HepG2 (cell line): ENCODE results near the gene ACTR6. TPM values are rescaled to one million over a fixed set of nuclear protein-coding genes. Genes with fewer than 3 reads are reported as not detected.

ENCODE experiments used
- ATAC-seq: fragments of 200-7000 bp; cut with Tn5 transposase; 3 replicates; pipeline ENCODE4 v1.9.1; 2020; ENCODE audit warnings: mild to moderate bottlenecking, moderate library complexity
- BruUV-seq: library from RNA; stranded (reverse); fragments of 400-500 nt; replicated peaks from 2 replicates; lab custom pipeline; 2021; lab: Mats Ljungman, UMichigan
- CTCF ChIA-PET: fragments of 300-600 bp; formaldehyde crosslinking; extraction: SDS; loops from one replicate; lab custom pipeline; 2021; ENCODE audit warnings: low total read pairs, inconsistent platforms, low intra/inter-chr PET ratio; lab: Yijun Ruan, JAX
- POLR2A ChIA-PET: fragments of 350-600 bp; sonication (Branson Sonifier 250); formaldehyde crosslinking; loops from one replicate; lab custom pipeline; 2020; ENCODE audit warnings: antibody characterized with exemption, inconsistent platforms; lab: Yijun Ruan, JAX
- DNase-seq: peaks from one replicate; pipeline ENCODE4 v3.0.0-alpha.2; 2015; ENCODE audit warnings: low spot score
- FAIRE-seq: peaks from 3 replicates; lab custom pipeline; 2011; peaks lifted over from hg19 to GRCh38; lab: Jason Lieb, UNC
- H2AFZ ChIP-seq: one replicate; pipeline ENCODE4 v1.6.1; 2011; ENCODE audit warnings: low read length, inconsistent platforms
- H3K27ac ChIP-seq: fragments of 300-600 bp; 3 replicates; pipeline ENCODE4 v1.8.0; 2011; ENCODE audit warnings: mixed run types, mild to moderate bottlenecking, mixed read lengths, low read length, inconsistent platforms; ENCODE audit not compliant: insufficient read depth; ENCODE audit errors: extremely low read length
- H3K27me3 ChIP-seq, 2 experiments: fragments of 200-600 bp in 1 of 2; 2 replicates in 1 of 2; 3 replicates in 1 of 2; pipeline versions ENCODE4 v1.6.0 to v1.8.0; 2011; ENCODE audit warnings: low read length in 2 of 2, mild to moderate bottlenecking in 2 of 2, moderate library complexity in 2 of 2, inconsistent platforms in 1 of 2; ENCODE audit not compliant: insufficient read depth in 2 of 2, control insufficient read depth in 1 of 2
- H3K36me3 ChIP-seq, 2 experiments: fragments of 200-600 bp in 1 of 2; replicated peaks in 1 of 2; 2 replicates in 1 of 2; 3 replicates in 1 of 2; pipeline versions ENCODE4 v1.5.1 to v1.8.0; 2011; ENCODE audit warnings: low read length in 2 of 2, inconsistent platforms in 1 of 2; ENCODE audit not compliant: insufficient read depth in 2 of 2, control insufficient read depth in 1 of 2
- H3K4me1 ChIP-seq: 2 replicates; pipeline ENCODE4 v1.5.1; 2012; ENCODE audit warnings: low read length, inconsistent platforms; ENCODE audit not compliant: insufficient read depth
- H3K4me2 ChIP-seq: 2 replicates; pipeline ENCODE4 v1.6.0; 2011; ENCODE audit warnings: low read depth, low read length, inconsistent platforms
- H3K4me3 ChIP-seq, 3 experiments: fragments of 200-600 bp in 1 of 3; sonication (generic), shearing (Covaris generic) in 1 of 3; replicated peaks in 1 of 3; 2 replicates each; pipeline ENCODE4 v1.5.1; 2011 to 2016; ENCODE audit warnings: low read length in 3 of 3, inconsistent platforms in 2 of 3, low read depth in 2 of 3, mild to moderate bottlenecking in 2 of 3, control low read depth in 1 of 3, mixed read lengths in 1 of 3; ENCODE audit not compliant: insufficient read depth in 1 of 3
- H3K79me2 ChIP-seq: one replicate; pipeline ENCODE4 v1.6.1; 2011; ENCODE audit warnings: low read length, inconsistent platforms; ENCODE audit not compliant: insufficient read depth
- H3K9ac ChIP-seq: 2 replicates; pipeline ENCODE4 v1.6.0; 2011; ENCODE audit warnings: mild to moderate bottlenecking, low read depth, low read length, inconsistent platforms; ENCODE audit not compliant: insufficient read depth
- H3K9me3 ChIP-seq: 2 replicates; pipeline ENCODE4 v1.5.1; 2012; ENCODE audit warnings: mild to moderate bottlenecking, low read length
- H4K20me1 ChIP-seq: 2 replicates; pipeline ENCODE4 v1.6.0; 2011; ENCODE audit warnings: inconsistent platforms, mild to moderate bottlenecking, low read length, moderate library complexity; ENCODE audit not compliant: insufficient read depth
- KMT2A ChIP-seq: sonication (generic); formaldehyde crosslinking; IDR thresholded peaks from 2 replicates; pipeline ENCODE4 v1.4.0; 2020; ENCODE audit warnings: missing genetic modification reagents
- MTA1 ChIP-seq: sonication (generic); formaldehyde crosslinking; IDR thresholded peaks from 2 replicates; pipeline ENCODE4 v1.4.0; 2020; ENCODE audit warnings: missing genetic modification reagents, mild to moderate bottlenecking, borderline replicate concordance
- MXD4 ChIP-seq: IDR thresholded peaks from 2 replicates; pipeline ENCODE4 v1.6.1; 2016; ENCODE audit warnings: mild to moderate bottlenecking, missing biosample characterization, missing genetic modification reagents
- NCOA1 ChIP-seq: sonication (generic); formaldehyde crosslinking; IDR thresholded peaks from 2 replicates; pipeline ENCODE4 v1.9.0; 2021; ENCODE audit warnings: missing genetic modification reagents
- NFE2 ChIP-seq: sonication (generic); formaldehyde crosslinking; IDR thresholded peaks from 2 replicates; pipeline ENCODE4 v1.4.0; 2020; ENCODE audit warnings: missing genetic modification reagents
- NFE2L2 ChIP-seq: fragments of 150-350 bp; IDR thresholded peaks from 2 replicates; pipeline ENCODE4 v1.6.1; 2014; ENCODE audit warnings: low read length
- SNAI1 ChIP-seq: sonication (generic); formaldehyde crosslinking; IDR thresholded peaks from 2 replicates; pipeline ENCODE4 v1.5.0; 2020; ENCODE audit warnings: mild to moderate bottlenecking, missing genetic modification reagents, borderline replicate concordance
- U2AF2 ChIP-seq: fragments of 200-400 bp; formaldehyde crosslinking; IDR thresholded peaks from 2 replicates; pipeline ENCODE4 v1.6.1; 2017; ENCODE audit warnings: low read depth, mild to moderate bottlenecking, low read length
- ZNF224 ChIP-seq: sonication (generic); formaldehyde crosslinking; IDR thresholded peaks from 2 replicates; pipeline ENCODE4 v1.5.0; 2020; ENCODE audit warnings: mild to moderate bottlenecking, missing genetic modification reagents
- ZNF766 ChIP-seq: sonication (generic); formaldehyde crosslinking; IDR thresholded peaks from 2 replicates; pipeline ENCODE4 v1.5.0; 2020; ENCODE audit warnings: missing genetic modification reagents, borderline replicate concordance
- ZNF879 ChIP-seq: sonication (generic); formaldehyde crosslinking; IDR thresholded peaks from 2 replicates; pipeline ENCODE4 v1.8.1; 2023; ENCODE audit warnings: missing genetic modification reagents
- WGBS: methylation state at CpG from one replicate; pipeline ENCODE4 v1.1.6; 2017; ENCODE audit warnings: low lambda C conversion rate; 5-methylcytosine and 5-hydroxymethylcytosine counted together
- in situ Hi-C: cut with HindIII; loops from 2 replicates; pipeline ENCODE4 v1.10.0; 2017; ENCODE audit warnings: low pct_unique_long_range_greater_than_20kb; ENCODE audit not compliant: extremely low pct_ligation_motif_present
- intact Hi-C: fragments of 100-400 bp; cut with micrococcal nuclease; formaldehyde crosslinking; loops from one replicate; pipeline ENCODE4 v1.10.0; 2022; ENCODE audit not compliant: unreplicated experiment
- polyA plus RNA-seq, 8 experiments: library from polyadenylated mRNA; depleted of rRNA in 3 of 8; stranded (reverse) in 7 of 8; unstranded in 1 of 8; fragments of >200 nt; fragmentation: Illumina TruSeq in 4 of 8; extraction: Trizol in 4 of 8; gene quantifications; 2 replicates each; pipeline versions ENCODE4 v1.2.1 to v1.2.3, GENCODE V29; 2011 to 2016; ENCODE audit warnings: low read depth in 4 of 8, missing spikeins in 1 of 8, mixed read lengths in 1 of 8; ENCODE audit not compliant: insufficient read depth in 1 of 8
- total RNA-seq, 5 experiments: library from RNA; depleted of rRNA; stranded (reverse); fragments of >200 nt; fragmentation: Illumina TruSeq; extraction: Trizol; gene quantifications; 2 replicates each; pipeline ENCODE4 v1.2.3, GENCODE V29; 2016; ENCODE audit warnings: low read depth in 1 of 5
- TF ChIP-seq, protein P1 (sequence below): fragments of 450-650 bp; IDR thresholded peaks from 2 replicates; pipeline ENCODE4 v1.6.1; 2016
- TF ChIP-seq, protein P2 (sequence below): sonication (generic); formaldehyde crosslinking; IDR thresholded peaks from 2 replicates; pipeline ENCODE4 v1.9.0; 2021; ENCODE audit warnings: missing genetic modification reagents, mild to moderate bottlenecking, borderline replicate concordance
- TF ChIP-seq, protein P3 (sequence below): sonication (generic); formaldehyde crosslinking; IDR thresholded peaks from 2 replicates; pipeline ENCODE4 v1.8.0; 2022; ENCODE audit warnings: missing genetic modification reagents, low read depth, mild to moderate bottlenecking, borderline replicate concordance

The ACTR6 gene
- total and polyA plus RNA-seq, 2 of the 13 experiments (the other 11 are each of a cell fraction or from before 2014, with no cell fraction given): 12.9 to 22.4 TPM

DNA sequence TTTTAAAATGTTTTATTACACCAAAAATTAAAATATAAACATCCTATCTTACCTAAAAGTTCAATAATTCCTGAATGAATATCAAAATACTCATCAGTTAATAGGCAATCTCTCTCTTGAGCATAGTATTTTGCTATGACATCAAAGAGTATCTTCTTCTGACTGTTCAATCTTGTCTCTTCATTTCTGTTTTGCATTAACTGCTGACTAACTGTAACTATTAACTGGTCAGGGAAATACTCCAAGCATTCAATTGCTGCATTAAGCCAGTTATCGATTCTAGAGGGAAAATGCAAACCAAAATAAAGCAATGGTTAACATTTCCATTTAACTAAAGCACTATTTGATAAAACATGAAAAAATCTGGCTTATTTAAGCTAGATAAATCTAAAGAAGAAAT lies 52.8 kb downstream of the ACTR6 start:
- no TSS peak for BruUV-seq
- CTCF ChIA-PET: no interaction called here
- FAIRE-seq (no peak), DNase-seq (no peak)
- Histone ChIP-seq H3K27ac (no peak overlapping the region), H3K4me2 (no peak overlapping the region), H4K20me1 (no peaks in the 10 kb centered on the region), H3K9ac (no peak overlapping the region), H3K36me3 (no peaks in the 10 kb centered on the region), H3K4me3 (no peak overlapping the region), H3K4me1 (peaks cover 24% of the 10 kb centered on the region)
- TF ChIP-seq NFE2 (CRISPR knock-in tag) (no peak), ZNF224 (CRISPR knock-in tag) (no peak), MTA1 (CRISPR knock-in tag) (no peak), MXD4 (CRISPR knock-in tag) (no peak), SNAI1 (no peak), U2AF2 (no peak), ZNF879 (CRISPR knock-in tag) (no peak)
- TF ChIP-seq, protein P1, sequence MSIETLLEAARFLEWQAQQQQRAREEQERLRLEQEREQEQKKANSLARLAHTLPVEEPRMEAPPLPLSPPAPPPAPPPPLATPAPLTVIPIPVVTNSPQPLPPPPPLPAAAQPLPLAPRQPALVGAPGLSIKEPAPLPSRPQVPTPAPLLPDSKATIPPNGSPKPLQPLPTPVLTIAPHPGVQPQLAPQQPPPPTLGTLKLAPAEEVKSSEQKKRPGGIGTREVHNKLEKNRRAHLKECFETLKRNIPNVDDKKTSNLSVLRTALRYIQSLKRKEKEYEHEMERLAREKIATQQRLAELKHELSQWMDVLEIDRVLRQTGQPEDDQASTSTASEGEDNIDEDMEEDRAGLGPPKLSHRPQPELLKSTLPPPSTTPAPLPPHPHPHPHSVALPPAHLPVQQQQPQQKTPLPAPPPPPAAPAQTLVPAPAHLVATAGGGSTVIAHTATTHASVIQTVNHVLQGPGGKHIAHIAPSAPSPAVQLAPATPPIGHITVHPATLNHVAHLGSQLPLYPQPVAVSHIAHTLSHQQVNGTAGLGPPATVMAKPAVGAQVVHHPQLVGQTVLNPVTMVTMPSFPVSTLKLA: no peak
- TF ChIP-seq, all 625 proteins: peak for 0
- POLR2A ChIA-PET: interaction anchor here (1.4 kb wide), 1 partner anchor 14 kb away, joined by 4 read pairs; the partner anchor contains the start of genes DEPDC4 and SCYL2
- H2AFZ ChIP-seq: no peak overlapping the region
- WGBS: 82% methylated on average over 1 of the region's 1 CpG
- intact Hi-C loops (no loop called here), in situ Hi-C loops (no loop called here)
- no peaks in the 10 kb centered on the region for H3K27me3 ChIP-seq
- no peak for ATAC-seq
- H3K9me3 ChIP-seq: no peaks in the 10 kb centered on the region
- no peaks in the 10 kb centered on the region for H3K79me2 ChIP-seq

DNA sequence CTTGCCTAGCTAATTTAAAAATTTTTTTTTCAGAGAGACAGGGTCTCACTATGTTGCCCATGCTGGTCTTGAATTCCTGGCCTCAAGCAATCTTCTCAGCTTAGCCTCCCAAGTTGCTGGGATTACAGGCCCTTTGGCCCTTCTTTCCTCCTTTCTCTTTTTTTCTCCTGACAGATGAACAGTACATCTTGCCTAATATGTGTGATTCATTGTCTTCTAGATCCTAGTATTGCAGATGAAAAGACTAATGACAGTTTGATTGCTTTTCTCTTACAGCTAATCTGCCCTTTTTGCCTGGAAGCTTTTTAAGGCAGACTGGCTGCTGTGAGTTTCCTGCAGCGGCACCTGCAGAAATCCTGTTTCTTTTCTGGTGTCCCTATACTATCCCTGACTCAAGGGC lies 54.3 kb downstream of the ACTR6 start:
- POLR2A ChIA-PET: interaction anchor here (1.0 to 1.4 kb wide), 3 partner anchors 10 to 12 kb away, joined by 3 to 5 read pairs (median 4); partner anchors contain the start of genes DEPDC4 and SCYL2
- Histone ChIP-seq H3K9me3 (no peaks in the 10 kb centered on the region), H2AFZ (no peak overlapping the region), H3K27ac (no peak overlapping the region), H3K79me2 (no peaks in the 10 kb centered on the region), H3K4me3 (no peak overlapping the region), H4K20me1 (no peaks in the 10 kb centered on the region), H3K27me3 (no peaks in the 10 kb centered on the region), H3K9ac (no peak overlapping the region), H3K4me1 (peaks cover 24% of the 10 kb centered on the region), H3K4me2 (no peak overlapping the region), H3K36me3 (no peaks in the 10 kb centered on the region)
- no TSS peak for BruUV-seq
- CTCF ChIA-PET: no interaction called here
- no peak for ATAC-seq
- 100% methylated on average over 1 of the region's 1 CpG for WGBS
- no peak for FAIRE-seq
- in situ Hi-C loops: no loop called here
- intact Hi-C loops: no loop called here
- no peak for DNase-seq
- TF ChIP-seq NCOA1 (no peak), ZNF766 (no peak), NFE2L2 (no peak), KMT2A (CRISPR knock-in tag) (no peak)
- TF ChIP-seq, protein P2, sequence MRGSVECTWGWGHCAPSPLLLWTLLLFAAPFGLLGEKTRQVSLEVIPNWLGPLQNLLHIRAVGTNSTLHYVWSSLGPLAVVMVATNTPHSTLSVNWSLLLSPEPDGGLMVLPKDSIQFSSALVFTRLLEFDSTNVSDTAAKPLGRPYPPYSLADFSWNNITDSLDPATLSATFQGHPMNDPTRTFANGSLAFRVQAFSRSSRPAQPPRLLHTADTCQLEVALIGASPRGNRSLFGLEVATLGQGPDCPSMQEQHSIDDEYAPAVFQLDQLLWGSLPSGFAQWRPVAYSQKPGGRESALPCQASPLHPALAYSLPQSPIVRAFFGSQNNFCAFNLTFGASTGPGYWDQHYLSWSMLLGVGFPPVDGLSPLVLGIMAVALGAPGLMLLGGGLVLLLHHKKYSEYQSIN (CRISPR knock-in tag): no peak
- TF ChIP-seq, protein P3, sequence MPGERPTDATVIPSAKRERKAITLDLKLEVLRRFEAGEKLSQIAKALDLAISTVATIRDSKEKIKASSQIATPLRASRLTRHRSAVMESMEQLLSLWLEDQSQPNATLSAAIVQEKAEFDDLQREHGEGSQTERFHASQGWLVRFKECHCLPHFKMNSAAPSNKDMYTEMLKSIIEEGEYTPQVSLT (CRISPR knock-in tag): no peak
